ENCODE measurements around the gene PRKRA. TPM values are rescaled to one million over a fixed set of nuclear protein-coding genes. Genes with fewer than 3 reads are reported as not detected.
"Not testable (repeated sequence)": the region's sequence is repeated elsewhere in the genome, so short reads cannot be mapped to it uniquely, and the experiment has no call there.

Gene PRKRA
- total RNA-seq, 1 donor from 2014 or later: 16.4 TPM

- ATAC-seq: peak; percentile 92
- DNase-seq (ENCODE audit: low spot score): no peak
Observed at GRCh38 chr2:178469219-178469849, 18.4 kb upstream of the PRKRA start.

DNA sequence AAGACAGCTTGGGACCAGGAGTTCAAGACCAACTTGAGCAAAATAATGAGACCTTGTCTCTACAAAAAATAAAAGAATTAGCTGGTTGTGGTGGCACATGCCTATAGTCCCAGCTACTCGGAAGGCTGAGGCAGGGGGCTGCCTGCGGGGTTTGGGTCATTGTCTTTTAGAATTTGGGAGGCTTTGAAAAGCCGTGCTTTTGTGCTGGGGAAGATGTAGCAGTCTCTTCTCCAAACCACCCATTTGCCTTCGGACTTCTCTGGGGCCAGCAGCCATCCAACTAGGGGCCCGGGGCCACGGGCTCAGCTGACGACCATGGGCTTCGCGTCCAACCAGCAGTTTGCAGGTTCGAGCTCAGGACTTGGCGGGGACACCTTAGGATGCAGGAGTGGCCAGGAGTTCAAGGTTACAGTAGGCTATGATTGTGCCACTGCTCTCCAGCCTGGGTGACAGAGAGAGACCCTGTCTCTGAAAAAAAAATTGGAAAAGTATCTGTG is 6.5 kb upstream of the PRKRA start:
- DNase-seq (ENCODE audit: low spot score) (no peak), ATAC-seq (no peak)

DNA sequence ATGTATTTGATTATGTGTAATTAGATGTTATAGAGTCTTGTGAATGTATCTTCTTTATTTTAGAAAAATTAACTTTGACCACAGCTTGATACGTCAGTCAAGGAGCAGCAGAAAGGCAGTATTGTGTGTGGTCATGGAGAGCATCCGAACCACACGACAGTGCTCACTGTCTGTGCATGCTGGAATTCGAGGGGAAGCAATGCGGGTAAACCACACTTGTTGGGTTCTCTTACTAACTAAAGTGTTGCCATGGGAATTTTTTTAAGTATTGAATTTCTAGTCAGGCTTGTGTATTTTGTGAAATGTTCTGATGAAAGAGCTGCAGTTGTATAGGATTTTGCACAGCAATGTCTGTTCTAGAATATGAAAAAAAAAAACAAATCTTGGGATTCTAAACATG is 5.0 kb upstream of the PRKRA start:
- no peak for ATAC-seq
- no peak for DNase-seq (ENCODE audit: low spot score)

DNA sequence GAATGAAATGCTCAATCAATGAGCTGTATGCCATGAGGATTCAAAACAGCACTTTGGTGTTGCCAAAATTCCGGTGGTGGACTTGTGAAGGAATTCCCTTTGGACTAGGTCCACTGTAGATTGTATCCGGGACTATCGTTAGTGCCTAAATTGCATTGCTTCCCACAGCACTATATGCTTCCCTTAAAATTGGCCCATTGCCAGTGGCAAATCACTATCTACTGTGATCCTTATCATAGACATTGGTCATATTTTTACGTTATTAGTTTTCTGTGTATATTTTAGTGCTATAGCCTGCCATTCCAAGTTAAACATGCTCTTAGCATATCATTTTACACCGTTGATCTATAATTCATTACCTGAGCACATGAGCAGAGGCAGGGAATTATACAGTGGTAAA is 1.9 kb upstream of the PRKRA start:
- DNase-seq (ENCODE audit: low spot score) (no peak), ATAC-seq (no peak)

DNA sequence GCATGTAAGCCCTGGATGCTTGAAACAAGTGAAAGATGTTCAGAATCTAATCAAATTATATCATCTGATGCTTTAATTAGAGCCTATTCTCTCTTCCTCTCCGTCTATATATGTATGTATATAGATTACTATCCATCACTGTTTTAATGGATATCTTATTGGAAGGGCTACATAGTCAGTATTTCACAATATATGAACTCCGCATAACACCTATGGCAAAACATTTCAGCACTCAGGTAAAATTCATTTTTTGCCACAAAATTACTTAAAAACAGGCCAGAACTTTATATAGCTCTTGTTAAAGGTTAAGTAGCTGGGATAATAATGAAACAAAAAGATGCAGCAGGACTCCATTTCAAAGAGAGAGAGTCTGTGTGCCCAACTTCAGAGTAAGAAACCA is 1.4 kb upstream of the PRKRA start:
- DNase-seq (ENCODE audit: low spot score) (no peak), ATAC-seq (no peak)

- DNase-seq (ENCODE audit: low spot score) (no peak), ATAC-seq (no peak)
Observed at GRCh38 chr2:178450524-178450773, 526 bp downstream of the PRKRA start.

- peak; percentile 73 for DNase-seq (ENCODE audit: low spot score)
- ATAC-seq: peak; percentile 48
Observed at GRCh38 chr2:178449700-178450523, 1.1 kb downstream of the PRKRA start.

DNA sequence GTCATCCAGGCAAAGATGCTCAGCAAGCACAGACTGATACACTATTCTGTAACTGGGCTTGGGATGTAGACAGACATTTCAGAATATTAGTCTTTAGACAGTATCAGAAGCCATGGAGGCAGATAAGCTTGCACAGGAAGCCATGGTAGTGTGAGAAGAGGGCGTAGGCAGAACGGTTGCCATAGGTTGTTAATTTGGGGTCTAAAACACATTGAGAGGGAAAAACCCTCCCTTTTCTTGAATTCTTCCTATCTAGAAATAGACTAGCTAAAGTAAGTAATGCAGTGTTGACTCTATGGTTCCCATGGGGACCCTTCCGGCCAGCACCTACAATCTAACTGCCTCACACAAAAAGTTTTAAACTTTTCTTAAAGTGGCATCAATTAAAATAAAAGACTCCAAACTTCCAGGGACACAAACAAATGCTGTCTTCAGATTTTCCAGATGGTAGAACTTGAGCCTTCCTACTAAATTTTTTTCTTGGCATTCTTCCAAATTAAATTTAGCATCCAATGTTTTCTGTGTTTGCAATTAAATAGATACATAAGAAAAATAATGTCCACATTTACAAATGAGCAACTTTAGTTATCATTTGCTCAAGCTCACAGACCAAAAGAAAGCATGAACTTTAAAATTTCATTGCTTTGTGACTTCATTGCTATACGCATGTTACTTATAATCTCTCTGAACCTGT is 1.9 kb downstream of the PRKRA start:
- DNase-seq (ENCODE audit: low spot score) (no peak), ATAC-seq (no peak)

GRCh38 chr2:178441426-178441825 is 9.5 kb downstream of the PRKRA start:
- ATAC-seq: no peak

DNA sequence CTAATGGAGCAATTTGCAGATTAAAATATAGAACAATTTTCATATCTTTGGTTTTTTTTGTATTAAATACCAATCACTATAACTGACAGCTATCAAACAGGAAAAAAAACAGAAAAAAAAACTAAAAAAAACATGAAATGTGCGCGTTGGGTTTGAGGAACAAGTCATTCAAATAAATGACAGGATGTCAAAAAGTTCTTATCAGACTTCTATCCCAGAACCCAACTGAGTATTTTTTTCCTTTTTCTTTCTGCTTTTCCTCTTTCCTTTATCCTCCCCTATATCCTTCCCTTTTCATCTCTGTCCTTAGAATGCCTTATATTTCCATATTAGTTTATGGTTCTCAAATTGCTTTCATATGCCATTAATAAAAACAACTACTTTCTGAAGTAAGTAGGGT is 14.3 kb downstream of the PRKRA start:
- DNase-seq (ENCODE audit: low spot score) (no peak), ATAC-seq (no peak)

More at GRCh38 chr2:178441426-178441825, 9.5 kb downstream of the PRKRA start:
- no peak for DNase-seq (ENCODE audit: low spot score)

- peak; percentile 20 for ATAC-seq
Observed at GRCh38 chr2:178429336-178429735, 21.6 kb downstream of the PRKRA start.

GRCh38 chr2:178428396-178428806 is 22.6 kb downstream of the PRKRA start:
- peak; percentile 76 for ATAC-seq
- no peak for DNase-seq (ENCODE audit: low spot score)

More at GRCh38 chr2:178429336-178429735, 21.6 kb downstream of the PRKRA start:
- DNase-seq (ENCODE audit: low spot score): no peak

DNA sequence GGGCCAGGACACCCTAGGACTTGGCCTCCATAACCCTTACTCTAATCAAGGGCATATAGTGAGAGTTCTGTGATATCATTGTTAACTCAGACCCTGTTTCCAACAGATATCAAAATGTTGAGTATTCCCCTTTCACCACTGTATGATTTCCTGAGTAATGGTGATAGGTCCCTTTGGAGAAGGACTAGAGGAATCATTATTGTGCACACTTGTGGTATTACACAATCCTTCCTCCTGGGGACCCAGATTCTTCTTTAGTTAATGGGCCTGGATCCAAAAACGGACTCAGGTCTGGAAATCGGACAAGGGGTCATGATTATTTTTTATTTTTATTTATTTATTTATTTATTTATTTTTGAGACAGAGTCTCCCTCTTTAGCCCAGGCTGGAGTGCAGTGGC is 23.5 kb downstream of the PRKRA start:
- ATAC-seq (no peak), DNase-seq (ENCODE audit: low spot score) (no peak)

- DNase-seq (ENCODE audit: low spot score): no peak
- no peak for ATAC-seq
Observed at GRCh38 chr2:178426388-178426787, 24.6 kb downstream of the PRKRA start.

GRCh38 chr2:178425255-178425827 is 25.6 kb downstream of the PRKRA start:
- DNase-seq (ENCODE audit: low spot score) (no peak), ATAC-seq (no peak)

DNA sequence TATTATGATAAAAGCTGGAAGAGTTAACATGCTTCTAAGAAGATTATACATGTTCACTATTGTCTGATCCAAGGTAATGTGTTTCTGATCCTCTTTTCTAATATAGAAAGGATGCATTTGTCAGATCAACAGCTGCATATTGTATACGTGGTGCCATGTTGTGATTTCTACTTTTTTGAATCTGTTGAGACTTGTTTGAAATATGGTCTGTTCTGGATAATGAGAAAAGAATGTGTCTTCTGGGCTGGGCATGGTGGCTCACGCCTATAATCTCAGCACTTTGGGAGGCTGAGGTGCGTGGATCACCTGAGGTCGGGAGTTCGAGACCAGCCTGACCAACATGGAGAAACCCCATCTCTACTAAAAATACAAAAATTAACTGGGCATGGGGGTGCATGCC is 27.2 kb downstream of the PRKRA start:
- not testable (repeated sequence) for ATAC-seq

GRCh38 chr2:178422097-178422496 is 28.9 kb downstream of the PRKRA start:
- ATAC-seq (no peak), DNase-seq (ENCODE audit: low spot score) (no peak)

More for the DNA sequence above, 27.2 kb downstream of the PRKRA start:
- not testable (repeated sequence) for DNase-seq (ENCODE audit: low spot score)

DNA sequence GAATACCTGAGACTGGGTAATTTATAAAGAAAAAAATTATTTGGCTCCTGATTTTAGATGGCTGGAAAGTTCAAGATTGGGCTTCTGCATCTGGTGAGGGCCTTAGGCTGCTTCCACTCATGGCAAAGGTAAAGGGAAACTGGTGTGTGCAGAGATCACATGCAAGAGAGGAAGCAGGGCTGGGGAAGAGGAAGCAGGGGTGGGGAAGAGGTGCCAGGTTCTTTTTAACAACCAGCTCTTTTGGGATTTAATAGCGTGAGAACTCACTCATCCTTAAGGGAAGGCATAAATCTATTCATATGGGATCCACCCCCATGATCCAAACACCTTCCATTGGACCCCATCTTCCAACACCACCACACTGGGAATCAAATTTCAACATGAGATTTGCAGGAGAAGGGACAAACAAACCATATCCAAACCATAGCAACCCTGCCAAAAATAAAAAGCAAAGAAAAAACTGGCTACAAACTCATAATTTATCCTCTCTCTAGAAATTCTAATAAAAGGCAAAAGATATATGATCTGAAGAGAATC is 30.4 kb downstream of the PRKRA start:
- no peak for ATAC-seq
- no peak for DNase-seq (ENCODE audit: low spot score)

DNA sequence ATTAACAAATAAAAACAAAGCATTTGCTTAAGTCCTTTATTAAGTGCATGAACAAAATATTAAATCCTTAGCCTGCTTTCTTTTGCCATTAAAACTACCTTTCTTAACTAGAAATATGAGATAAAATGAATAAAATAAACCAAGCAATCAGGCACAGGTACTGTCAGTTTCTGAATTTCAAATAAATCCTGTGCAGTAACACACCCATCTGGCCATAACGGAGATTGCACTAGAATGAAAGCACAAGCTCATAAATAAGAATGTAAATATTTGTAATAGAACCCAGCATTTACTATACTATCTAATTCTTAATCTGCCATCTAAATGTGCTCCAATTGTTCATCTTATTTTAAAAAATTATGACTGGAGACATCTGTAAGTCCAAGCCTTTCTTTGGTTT is 31.9 kb downstream of the PRKRA start:
- no peak for ATAC-seq
- DNase-seq (ENCODE audit: low spot score): no peak

DNA sequence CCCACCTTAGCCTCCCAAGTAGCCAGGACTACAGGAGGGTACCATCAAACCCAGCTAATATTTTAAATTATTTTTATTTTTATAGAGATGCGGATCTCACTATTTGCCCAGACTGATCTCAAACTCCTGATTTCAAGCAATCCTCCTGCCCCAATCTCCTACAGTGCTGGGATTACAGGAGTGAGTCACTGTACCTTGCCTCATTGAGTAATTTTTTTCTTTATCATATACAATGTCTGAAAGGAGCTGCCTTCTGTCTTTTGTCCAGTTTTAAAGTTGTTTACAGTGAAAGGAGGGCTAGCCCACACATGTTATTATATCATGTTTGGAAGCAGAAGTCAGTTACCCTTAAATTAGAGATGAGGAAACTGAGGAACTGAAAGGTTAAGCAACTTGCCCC is 32.5 kb downstream of the PRKRA start:
- DNase-seq (ENCODE audit: low spot score) (no peak), ATAC-seq (no peak)

DNA sequence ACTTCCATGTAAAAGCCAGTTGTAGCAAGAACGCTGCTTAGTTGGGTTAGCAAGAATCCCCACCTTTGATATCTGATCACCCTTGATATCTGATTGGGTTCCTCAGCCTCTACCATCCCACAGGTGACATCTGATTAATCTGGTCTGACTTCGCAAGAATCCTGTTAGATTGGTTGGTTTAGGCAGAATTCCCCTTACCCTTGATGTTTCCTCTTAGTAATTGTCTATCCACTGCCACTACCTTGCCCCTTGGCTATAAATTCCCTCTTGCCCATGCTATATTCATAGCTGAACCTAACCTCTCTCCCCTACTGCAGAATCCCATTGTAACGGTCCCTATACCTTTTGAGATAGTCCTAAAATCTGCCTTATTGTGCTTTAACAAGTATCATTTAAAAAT is 33.1 kb downstream of the PRKRA start:
- no peak for ATAC-seq
- DNase-seq (ENCODE audit: low spot score): no peak

Data from left lobe of liver (tissue), 2 donors.